GM19239 (cell line): ENCODE results near the gene FAM78B.

Source experiments
- DNase-seq: peaks from one replicate; pipeline ENCODE4 v3.0.0; 2011; ENCODE audit warnings: low spot score; ENCODE audit not compliant: insufficient read length
- FAIRE-seq: peaks from 2 replicates; lab custom pipeline; 2011; peaks lifted over from hg19 to GRCh38; lab: Jason Lieb, UNC

Gene FAM78B

DNA sequence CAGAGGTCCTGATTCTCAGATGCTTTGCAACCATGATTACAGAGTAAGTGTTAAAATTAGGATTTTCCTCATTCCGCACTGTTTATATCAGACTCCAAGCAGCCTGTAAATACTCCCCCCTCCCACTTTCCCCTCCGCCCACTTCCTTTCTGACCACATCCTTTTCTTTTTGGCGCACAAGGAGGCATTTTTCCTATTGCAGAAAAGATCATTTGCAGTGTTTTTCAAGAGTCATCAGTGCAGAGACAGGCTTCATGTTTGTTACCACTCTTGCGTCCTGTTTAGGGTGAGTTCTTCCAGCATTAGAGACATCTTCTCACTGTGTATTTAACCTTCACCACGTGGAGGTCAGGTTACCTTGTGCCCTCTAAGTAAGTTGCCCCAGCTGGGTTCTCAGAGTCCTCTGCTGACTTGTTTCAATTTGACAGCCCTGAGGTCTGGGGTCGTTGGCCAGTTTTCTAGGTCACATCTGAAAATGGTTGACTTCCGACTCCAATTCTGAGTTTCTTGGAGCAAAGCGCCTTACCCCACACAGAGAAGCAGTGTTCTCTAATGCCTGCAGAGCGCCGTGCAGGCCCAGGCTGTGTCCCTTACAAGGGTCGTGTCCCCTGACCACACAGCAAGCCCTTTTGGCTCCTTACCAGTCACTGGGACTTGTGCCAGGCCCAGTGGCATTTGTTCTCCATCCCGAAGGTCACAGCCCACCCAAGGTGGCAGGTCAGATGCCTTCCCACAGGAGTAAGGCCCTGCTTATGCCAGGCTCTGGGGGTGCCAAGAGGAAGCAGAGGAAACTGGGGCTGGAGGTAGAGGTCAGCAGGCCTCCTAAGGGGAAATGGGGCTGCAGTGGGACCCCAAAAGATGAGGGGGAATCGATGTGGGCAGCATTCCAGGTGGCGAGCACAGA lies 85.6 kb downstream of the FAM78B start:
- no peak for FAIRE-seq
- DNase-seq: no peak

DNA sequence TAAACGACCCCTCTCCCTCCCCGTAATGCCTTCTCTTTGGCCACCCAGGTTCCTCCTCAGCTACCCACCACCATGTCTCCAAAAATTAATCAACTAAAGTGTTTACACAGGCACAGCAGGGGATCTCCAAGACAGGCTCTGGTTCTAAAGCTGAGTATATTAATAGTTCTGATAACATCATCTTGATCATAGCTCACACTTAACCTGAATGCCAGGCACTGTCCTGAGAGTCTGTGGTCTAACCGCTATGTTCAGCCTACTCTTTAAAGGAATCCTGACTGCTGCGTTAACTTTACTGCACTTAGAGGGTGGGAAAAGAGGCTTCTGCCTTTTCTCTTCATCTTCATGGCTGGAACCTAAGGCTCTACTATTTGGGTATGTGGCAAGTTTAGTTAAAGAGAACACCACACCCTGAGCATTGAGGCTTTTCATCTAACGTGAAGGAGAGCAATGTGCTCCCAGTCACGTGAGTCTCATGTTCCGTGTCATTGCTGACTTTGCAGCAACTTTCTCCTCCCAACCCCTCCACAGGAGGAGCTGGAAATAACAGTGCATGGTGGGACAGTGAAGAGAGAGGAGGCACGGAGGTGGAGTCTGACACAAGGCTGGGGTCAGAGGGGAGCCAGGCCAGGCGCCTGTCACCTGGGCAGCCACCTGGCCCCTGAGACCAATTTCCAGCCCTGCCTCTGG lies 86.4 kb downstream of the FAM78B start:
- DNase-seq (no peak), FAIRE-seq (no peak)

DNA sequence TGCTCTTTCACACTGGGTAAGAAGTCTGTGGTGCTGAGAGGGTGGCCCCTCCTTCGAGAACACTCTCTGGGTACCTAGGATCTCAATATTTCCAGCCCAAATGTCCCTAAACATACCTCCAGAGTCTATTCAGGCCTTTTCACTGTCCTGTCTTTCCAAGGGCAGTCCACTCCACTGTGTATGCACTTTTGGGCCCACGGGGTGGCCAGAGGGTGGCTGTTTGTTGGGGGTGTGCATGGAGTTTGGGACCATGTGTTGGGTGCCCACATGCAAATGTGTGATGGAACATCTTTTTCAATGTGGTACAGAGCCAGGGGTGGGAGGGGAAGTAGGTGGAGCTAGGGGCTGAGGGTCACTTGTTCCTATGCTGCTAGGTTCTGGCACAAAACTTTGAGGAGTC lies 87.5 kb downstream of the FAM78B start:
- DNase-seq (no peak), FAIRE-seq (no peak)

- FAIRE-seq: no peak
- DNase-seq: no peak
Observed at GRCh38 chr1:166073489-166073888, 93.3 kb downstream of the FAM78B start.

DNA sequence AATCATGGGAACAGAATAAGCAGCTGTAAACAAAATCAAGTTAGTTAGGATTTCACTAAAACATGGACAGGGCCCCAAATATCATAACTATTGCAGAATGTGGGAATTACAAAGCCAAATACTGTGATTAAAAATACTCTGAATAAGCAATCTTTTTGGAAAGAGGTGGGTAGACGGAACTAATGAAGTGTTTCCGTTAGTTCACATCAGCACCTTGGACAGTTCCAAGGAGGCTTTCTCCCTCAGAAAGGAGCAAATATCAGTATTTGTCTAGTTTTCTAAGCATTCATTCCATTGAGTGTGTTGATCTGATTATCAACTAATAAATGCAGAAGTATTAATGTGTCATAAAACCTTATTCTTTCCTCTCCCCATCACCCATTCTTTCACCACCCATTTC lies 97.4 kb downstream of the FAM78B start:
- DNase-seq (no peak), FAIRE-seq (no peak)

- FAIRE-seq (no peak), DNase-seq (no peak)
Observed at GRCh38 chr1:166066107-166066506, 100.7 kb downstream of the FAM78B start.

DNA sequence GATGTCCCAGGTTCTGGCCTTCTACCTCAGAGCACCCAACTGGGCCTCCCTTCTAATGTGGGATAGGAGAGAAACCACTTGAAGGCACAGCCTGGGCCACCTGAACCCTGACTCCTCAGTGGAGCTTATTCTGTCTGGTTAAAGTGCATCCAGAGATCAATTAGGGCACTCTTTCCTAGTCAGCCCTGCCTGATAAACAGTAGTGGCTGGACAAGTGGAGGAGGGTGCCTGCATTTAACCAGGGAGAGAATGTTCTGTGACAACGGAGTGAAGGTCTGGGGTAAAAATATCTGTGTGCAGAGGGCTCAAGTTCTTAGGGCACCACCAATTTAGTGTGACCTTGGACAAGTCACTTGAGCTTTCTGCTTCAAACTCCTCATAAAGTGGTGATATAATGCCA lies 101.8 kb downstream of the FAM78B start:
- DNase-seq: no peak
- no peak for FAIRE-seq

DNA sequence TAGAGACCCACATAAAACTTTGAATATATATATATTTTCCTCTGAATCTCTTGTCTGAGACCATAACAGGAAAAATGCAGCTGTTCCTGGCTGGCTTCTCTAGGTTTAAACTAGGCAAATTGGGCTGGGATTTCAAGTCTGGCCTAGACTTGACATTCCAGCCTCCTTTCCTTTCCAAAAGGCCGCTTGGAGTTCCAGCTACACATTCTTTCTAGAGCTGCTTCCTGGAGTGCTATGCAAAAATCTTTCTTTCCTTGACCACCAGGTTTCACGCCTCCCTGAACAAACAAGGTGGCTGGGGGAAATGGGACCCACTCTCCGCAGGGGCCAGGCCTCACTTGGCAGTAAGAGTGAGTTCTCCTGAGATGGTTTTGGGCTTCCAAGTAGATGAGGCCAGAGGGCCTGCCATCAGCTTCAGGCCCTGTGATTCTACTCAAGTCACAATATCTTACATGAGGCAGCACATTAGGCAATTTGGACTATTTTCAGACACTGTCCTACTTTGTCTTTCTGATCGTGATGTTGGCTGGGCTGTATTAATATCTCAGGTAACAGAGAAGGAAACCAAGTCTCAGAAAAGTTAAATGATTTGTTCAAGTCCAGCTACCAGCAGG lies 102.4 kb downstream of the FAM78B start:
- FAIRE-seq: no peak

DNA sequence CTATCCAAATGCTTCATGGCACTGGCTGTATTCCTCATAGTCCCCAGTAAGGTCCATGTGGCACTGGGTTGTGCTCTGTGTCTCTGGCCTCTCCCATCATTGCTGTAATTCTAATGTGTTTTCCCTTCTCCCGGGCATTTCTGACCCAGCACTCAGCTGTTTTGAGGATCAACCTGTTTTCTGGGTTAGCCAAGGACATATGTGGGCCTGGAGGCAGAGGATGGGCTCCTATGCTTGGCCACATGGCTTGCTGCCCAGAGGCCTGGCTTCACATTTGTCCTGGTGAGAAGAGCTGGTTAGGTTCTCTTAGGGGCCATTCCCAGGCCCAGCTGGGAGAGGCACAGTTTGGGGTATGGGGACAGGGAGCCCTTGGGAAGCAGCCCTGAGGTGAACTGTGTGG lies 103.1 kb downstream of the FAM78B start:
- no peak for FAIRE-seq
- DNase-seq: no peak

More for the DNA sequence above, 102.4 kb downstream of the FAM78B start:
- no peak for DNase-seq

GRCh38 chr1:166062421-166063070 lies 104.3 kb downstream of the FAM78B start:
- no peak for DNase-seq
- no peak for FAIRE-seq

GRCh38 chr1:166057650-166058049 lies 109.2 kb downstream of the FAM78B start:
- DNase-seq: no peak
- no peak for FAIRE-seq

GRCh38 chr1:166053395-166053794 lies 113.4 kb downstream of the FAM78B start:
- DNase-seq (no peak), FAIRE-seq (no peak)

DNA sequence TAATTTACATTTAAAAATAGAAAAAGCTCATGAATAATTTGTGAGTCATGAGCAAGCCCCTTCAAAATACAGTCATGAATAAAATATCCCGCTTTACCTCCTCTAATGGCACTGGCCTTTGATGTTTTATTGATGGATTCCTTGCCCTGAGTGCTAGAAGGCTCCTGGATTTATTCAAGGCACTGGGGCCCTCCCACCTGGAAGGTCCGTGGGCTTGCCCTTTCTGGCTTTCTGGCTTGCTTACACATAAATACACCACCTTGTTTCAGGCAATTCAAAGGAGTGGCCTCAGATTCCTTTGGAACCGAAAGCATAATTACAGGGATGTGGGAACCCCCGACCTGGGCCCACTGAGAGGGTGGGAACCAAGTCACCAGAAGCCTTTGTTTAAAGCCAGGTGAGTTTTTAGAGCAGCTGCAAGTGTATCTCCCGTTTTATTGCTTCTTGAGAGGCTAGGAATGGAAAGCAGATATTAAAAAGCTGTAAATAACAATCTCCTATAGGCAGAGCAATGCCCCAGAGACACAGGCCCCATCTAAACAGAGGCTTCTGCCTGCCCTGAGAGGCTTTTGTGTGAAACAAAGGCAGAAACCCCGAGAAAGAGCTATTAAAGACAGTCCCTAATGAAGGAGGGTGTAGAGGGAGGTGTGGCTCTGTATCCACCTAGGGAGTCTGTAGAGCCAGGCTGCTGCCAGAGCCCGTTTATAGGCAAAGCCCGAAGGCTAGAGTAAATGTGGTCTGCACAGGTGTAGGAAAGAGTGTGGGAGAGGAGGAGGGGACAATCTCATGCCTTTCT lies 126.4 kb downstream of the FAM78B start:
- FAIRE-seq (no peak), DNase-seq (no peak)

DNA sequence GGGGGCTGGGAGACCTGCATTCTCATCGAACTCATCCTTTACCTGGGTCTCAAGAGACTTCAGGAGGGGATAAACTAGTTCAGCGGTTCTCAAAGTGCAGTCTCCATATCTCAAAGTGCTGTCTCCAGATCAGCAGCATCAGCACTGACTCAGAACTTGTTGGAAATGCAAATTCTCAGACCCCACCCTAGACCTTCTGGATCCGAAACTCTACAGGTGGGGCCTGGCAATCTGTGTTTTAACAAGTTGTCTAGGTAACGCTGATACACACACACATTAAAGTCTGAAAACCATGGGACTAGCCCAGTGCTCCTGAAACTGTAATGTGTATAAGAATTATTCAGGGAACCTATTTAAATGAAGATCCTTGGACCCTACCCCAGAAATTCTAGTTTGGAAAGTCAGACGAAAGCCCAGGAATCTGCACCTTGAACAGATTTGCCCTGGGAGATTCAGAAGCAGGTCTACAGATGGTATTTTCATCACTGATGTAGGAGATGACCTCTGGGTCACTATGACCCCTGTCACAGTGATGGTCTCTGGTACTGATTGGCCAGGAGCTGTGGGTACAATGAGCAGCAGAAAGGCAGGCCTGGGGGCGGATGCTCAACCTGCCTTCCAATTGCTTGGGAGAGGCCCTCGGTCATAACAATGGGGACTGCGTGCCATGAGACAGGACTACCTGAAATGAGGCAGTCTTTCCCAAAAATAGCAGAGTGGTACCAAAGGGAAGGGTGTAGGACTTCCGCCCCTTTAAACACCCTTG lies 127.2 kb downstream of the FAM78B start:
- no peak for DNase-seq
- FAIRE-seq: no peak

GRCh38 chr1:166036092-166036491 lies 130.7 kb downstream of the FAM78B start:
- no peak for DNase-seq
- FAIRE-seq: no peak

DNA sequence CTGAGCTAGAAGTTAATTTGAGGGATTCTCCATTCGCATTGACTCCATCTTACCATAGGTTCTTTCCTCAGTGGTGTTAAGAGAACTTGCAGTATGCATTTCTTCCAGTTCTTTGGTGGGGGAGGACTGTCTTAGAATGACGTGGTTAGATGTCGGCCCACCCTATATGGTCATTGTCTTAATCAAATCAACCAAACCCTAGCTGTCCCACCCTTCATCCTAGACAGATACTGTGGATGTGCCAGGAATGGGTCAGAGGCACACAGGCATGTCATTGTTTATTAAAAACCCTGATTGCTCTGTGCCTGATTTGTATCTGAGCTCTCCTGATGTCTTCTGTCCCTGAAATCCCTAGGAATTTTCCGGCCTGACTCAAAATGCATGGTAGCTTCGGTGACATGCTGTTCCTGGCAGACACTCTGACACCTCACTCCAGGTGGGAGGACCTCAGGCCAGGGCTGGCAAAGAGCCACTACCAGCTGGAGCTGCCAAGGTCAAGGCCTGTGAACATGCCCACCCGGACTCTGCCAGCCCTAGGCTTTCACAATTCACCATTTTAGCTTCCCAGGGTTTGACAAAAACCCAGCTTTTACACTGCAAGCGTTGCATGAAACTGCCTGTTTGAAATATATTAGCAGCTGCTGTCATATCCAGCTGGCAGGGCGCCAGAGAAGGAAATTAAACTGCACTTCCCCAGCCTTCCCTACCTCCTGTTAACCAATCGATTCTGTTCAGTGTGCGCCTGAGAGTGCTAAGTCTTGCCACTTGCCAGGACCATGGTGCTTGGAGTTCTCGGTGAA lies 134.0 kb downstream of the FAM78B start:
- FAIRE-seq (no peak), DNase-seq (no peak)

DNA sequence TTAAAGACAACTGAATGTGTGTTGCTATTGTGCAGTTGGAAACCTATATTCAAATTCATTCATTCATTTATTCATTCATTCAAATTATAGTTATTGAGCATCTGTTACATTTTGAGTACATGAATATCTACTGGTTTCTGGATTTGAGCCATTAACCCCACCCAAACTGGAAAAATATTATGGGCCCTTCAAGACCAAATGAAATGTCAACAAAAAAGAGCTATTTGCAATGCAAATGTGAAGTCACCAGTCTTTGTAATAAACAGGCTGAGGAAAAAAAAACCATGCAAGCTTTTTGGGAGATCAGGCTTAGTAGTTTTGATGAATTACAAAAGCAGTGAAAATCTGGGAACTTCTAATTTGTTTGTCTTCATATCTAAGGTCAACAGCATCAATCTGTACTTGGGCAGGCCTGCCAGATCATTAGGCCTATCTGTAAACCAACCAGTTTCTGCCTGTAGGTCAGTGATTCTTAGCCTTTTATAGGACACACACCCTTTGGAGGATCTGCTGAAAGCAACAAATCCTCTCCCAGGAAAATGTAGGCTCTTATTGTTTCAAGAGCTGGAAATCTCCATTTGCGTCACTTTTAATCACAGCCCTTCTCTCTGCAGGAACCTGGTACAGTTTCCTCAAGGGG lies 134.7 kb downstream of the FAM78B start:
- FAIRE-seq: no peak
- DNase-seq: no peak
